Heart left ventricle (tissue), 16 donors: ENCODE measurements around the gene CAMK2D. TPM values are rescaled to one million over a fixed set of nuclear protein-coding genes. Genes with fewer than 3 reads are reported as not detected.

Experiments used
- ATAC-seq, 4 donors: fragments of 200-7000 bp; cut with Tn5 transposase; one replicate each; pipeline ENCODE4 v1.9.1; 2020 to 2022; ENCODE audit warnings: moderate library complexity in 4 of 4, mild to moderate bottlenecking in 3 of 4, moderate number of reproducible peaks in 1 of 4
- DNase-seq, 5 donors: peaks; one replicate each; pipeline ENCODE4 v3.0.0-alpha.2; 2020
- H3K27ac ChIP-seq, 12 donors: fragments of 200-600 bp; sonication (generic) in 4 of 12; one replicate each; pipeline versions ENCODE4 v1.5.0 to v1.8.0; 2016 to 2022; ENCODE audit warnings: mild to moderate bottlenecking in 2 of 12
- H3K27me3 ChIP-seq, 9 donors: fragments of 200-600 bp; sonication (generic) in 2 of 9; one replicate each; pipeline versions ENCODE4 v1.5.1 to v1.8.0; 2016 to 2022; ENCODE audit warnings: mild to moderate bottlenecking in 3 of 9
- H3K36me3 ChIP-seq, 9 donors: fragments of 200-600 bp; sonication (generic) in 2 of 9; one replicate each; pipeline versions ENCODE4 v1.5.0 to v1.8.0; 2018 to 2022; ENCODE audit warnings: mild to moderate bottlenecking in 2 of 9
- H3K4me1 ChIP-seq, 12 donors: fragments of 200-600 bp; sonication (generic) in 4 of 12; one replicate each; pipeline versions ENCODE4 v1.5.0 to v1.8.0; 2016 to 2022; ENCODE audit warnings: mild to moderate bottlenecking in 3 of 12
- H3K4me3 ChIP-seq, 12 donors: fragments of 200-600 bp; sonication (generic) in 4 of 12; one replicate each; pipeline versions ENCODE4 v1.5.0 to v1.8.0; 2017 to 2022; ENCODE audit warnings: mild to moderate bottlenecking in 9 of 12, moderate library complexity in 4 of 12
- H3K9me3 ChIP-seq, 12 donors: fragments of 200-600 bp; sonication (generic) in 4 of 12; one replicate each; pipeline versions ENCODE4 v1.5.0 to v1.8.0; 2016 to 2022; ENCODE audit warnings: mild to moderate bottlenecking in 1 of 12
- POLR2A ChIP-seq, 2 donors: fragments of 450-650 bp; IDR thresholded peaks; one replicate each; pipeline ENCODE4 v1.6.1; 2017; ENCODE audit warnings: antibody characterized with exemption in 2 of 2, mild to moderate bottlenecking in 2 of 2, moderate library complexity in 2 of 2
- WGBS, 4 donors: extraction: QIAGEN DNeasy Blood & Tissue Kit in 2 of 4; methylation state at CpG; one replicate each; pipeline versions ENCODE4 v1.1.5 to v1.1.7; 2013 to 2018; 5-methylcytosine and 5-hydroxymethylcytosine counted together
- intact Hi-C, 10 donors: fragments of 100-400 bp; cut with DNase I; formaldehyde crosslinking; loops; one replicate each; pipeline versions ENCODE4 v1.11.1 to v1.14.2; 2022
- polyA plus RNA-seq, 2 donors: library from polyadenylated mRNA; stranded (reverse); fragments of 200-250 nt; gene quantifications; one replicate each; pipeline ENCODE4 v1.2.3, GENCODE V29; 2013
- total RNA-seq, 9 donors: library from RNA; depleted of rRNA in 2 of 9; stranded (reverse); fragments of >200 nt in 2 of 9; fragmentation: NEBNext Ultra II Directional in 3 of 9; extraction: Animal tissue kit (Norgen Biotek cat#: 25700) in 3 of 9; gene quantifications; one replicate each; pipeline versions ENCODE4 v1.1.0 to v1.2.4, GENCODE V29; 2016 to 2023
- TF ChIP-seq, protein P1 (sequence below), 12 donors: fragments of 200-600 bp; sonication (generic) in 4 of 12; IDR thresholded peaks; one replicate each; pipeline versions ENCODE4 v1.5.0 to v1.8.0; 2018 to 2022; ENCODE audit warnings: antibody characterized with exemption in 12 of 12, mild to moderate bottlenecking in 5 of 12
- donor health status: ischemic (EF 13 %, LVEDD 7.1; RV severe dilation, severe dysfunction).
- donor health status: healthy with polysubstance abuse.
- donor health status: DM: no; HTN: yes; CAD: no.
- donor health status: DM: no; HTN: no; CAD: no.
- donor health status: ischemic (EF 25% LVEDD 6.9; RV normal size, moderate dysfunction).
- donor health status: ischemic (EF 25% LVEDD 5.7; RV mildly dilated, moderate dysfunction).
- donor health status: healthy.
- donor health status: DM: yes; HTN: yes; CAD: no.
- donor health status: ischemic (EF 35%, LVEDD 5.7; RV mildly dilated, moderate dysfunction).
- donor health status: nonischemic (EF 11% LVEDD 7.7; RV severe dilation, severe dysfunction).
- donor health status: DM: yes; HTN: yes; CAD: no.
- donor health status: PGD.
- donor health status: ischemic (EF 29% LVEDD 5.4; RV normal size, mild dysfunction).
- donor health status: nonischemic (EF 23%, LVEDD 6.1; RV moderate dilation, normal function).

The CAMK2D gene
- total and polyA plus RNA-seq, 11 donors, result 40.9 to 294 (median 215) TPM

DNA sequence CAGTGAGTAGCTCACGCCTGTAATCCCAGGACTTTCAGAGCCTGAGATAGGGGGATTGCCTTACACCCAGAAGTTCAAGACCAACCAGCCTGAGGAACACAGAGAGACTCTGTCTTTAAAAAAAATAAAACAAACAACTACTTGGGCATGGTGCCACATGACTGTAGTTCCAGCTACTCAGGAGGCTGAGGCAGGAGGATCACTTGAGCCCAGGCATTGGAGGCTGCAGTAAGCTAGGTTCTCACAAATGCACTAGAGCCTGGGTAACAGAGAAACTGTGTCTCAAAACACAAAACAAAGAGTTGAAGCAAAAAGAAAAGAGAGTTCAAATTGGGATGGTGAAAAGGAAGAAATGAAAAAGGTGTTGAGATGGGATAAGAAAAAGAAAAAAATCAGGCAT is 10.8 kb downstream of the CAMK2D start:
- no peaks in the 10 kb centered on the region for H3K27me3 ChIP-seq
- H3K36me3 ChIP-seq, result peaks cover 0 to 22% (median 14%) of the 10 kb centered on the region in 9 donors
- no peaks in the 10 kb centered on the region for H3K9me3 ChIP-seq
- 91 to 100% (median 95%) methylated on average over 1 of the region's 1 CpG for WGBS, 4 donors
- ATAC-seq (peak in 2 of 4 donors; percentile 29 to 30), DNase-seq (no peak)
- intact Hi-C loops, result loop anchor here in 2 of 10 donors (5.0 to 10.0 kb wide), 2 partner anchors 66 to 113 kb away; no protein-coding TSS in a partner anchor
- peaks cover 0 to 61% (median 26%) of the 10 kb centered on the region in 12 donors for H3K4me1 ChIP-seq
- no peak overlapping the region for H3K4me3 ChIP-seq
- TF ChIP-seq POLR2A (IDR thresholded peaks at IDR 0.05), result no peak
- TF ChIP-seq, protein P1, sequence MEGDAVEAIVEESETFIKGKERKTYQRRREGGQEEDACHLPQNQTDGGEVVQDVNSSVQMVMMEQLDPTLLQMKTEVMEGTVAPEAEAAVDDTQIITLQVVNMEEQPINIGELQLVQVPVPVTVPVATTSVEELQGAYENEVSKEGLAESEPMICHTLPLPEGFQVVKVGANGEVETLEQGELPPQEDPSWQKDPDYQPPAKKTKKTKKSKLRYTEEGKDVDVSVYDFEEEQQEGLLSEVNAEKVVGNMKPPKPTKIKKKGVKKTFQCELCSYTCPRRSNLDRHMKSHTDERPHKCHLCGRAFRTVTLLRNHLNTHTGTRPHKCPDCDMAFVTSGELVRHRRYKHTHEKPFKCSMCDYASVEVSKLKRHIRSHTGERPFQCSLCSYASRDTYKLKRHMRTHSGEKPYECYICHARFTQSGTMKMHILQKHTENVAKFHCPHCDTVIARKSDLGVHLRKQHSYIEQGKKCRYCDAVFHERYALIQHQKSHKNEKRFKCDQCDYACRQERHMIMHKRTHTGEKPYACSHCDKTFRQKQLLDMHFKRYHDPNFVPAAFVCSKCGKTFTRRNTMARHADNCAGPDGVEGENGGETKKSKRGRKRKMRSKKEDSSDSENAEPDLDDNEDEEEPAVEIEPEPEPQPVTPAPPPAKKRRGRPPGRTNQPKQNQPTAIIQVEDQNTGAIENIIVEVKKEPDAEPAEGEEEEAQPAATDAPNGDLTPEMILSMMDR (IDR thresholded peaks at IDR 0.05), result no peak
- H3K27ac ChIP-seq, result peak overlapping the region in 1 of 12 donors; percentile 13

DNA sequence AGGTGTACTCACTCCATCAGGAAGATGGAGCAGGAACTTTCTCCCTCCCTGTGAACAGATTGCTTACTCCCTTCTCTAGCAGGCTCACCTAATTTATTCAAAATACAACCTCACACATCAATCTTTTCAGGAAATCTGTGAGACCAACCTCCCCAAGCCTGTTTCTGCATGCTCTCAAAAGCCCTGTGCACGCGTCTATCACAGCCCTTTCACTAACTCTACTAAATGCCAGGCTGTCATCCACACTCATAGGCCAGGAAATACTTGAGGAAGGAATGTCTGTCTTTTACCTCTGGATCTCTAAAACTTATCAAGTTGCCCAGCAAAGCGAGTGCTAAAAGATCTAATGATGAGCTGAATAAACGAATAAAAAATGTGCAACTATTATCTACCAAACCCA is 11.2 kb downstream of the CAMK2D start:
- peak overlapping the region in 1 of 12 donors; percentile 13 for H3K27ac ChIP-seq
- no peak for DNase-seq
- peaks cover 0 to 61% (median 26%) of the 10 kb centered on the region in 12 donors for H3K4me1 ChIP-seq
- H3K9me3 ChIP-seq, result no peaks in the 10 kb centered on the region
- WGBS, 4 donors, result 57 to 73% (median 64%) methylated on average over 4 of the region's 4 CpGs
- H3K4me3 ChIP-seq, result no peak overlapping the region
- ATAC-seq, result peak in 3 of 4 donors; percentile 30 to 51 (median 39)
- intact Hi-C loops, result loop anchor here in 2 of 10 donors (5.0 to 10.0 kb wide), 2 partner anchors 65 to 113 kb away; no protein-coding TSS in a partner anchor
- TF ChIP-seq, protein P1 (IDR thresholded peaks at IDR 0.05), result no peak
- TF ChIP-seq POLR2A (IDR thresholded peaks at IDR 0.05), result no peak
- H3K27me3 ChIP-seq, result no peaks in the 10 kb centered on the region
- H3K36me3 ChIP-seq, result peaks cover 0 to 20% (median 14%) of the 10 kb centered on the region in 9 donors

DNA sequence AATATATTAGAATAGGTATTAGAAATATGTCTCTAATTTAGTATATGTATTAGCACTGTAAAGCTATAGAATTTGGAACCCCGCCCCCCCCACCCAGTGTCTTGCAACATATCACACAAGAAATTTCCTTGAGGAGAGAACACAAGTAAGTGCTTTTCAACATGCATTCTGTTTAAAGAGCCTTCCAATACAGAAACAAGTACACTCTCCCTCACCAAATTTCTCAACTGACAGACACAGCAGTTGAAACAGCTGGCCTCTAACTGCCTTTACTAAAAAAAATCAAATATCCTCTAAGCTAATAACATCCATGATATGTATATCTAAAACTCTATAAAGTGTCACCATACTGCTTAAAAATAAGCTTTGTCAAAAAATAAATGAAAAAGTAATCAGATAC is 12.4 kb downstream of the CAMK2D start:
- DNase-seq (no peak), ATAC-seq (no peak)
- intact Hi-C loops, result no loop called here
- WGBS, 4 donors, result 81 to 100% (median 94%) methylated on average over 1 of the region's 1 CpG
- Histone ChIP-seq H3K4me1 (peaks cover 0 to 60% (median 33%) of the 10 kb centered on the region in 12 donors), H3K9me3 (no peaks in the 10 kb centered on the region), H3K4me3 (no peak overlapping the region), H3K36me3 (peaks cover 0 to 18% (median 6%) of the 10 kb centered on the region in 9 donors), H3K27ac (no peak overlapping the region), H3K27me3 (no peaks in the 10 kb centered on the region)
- TF ChIP-seq, protein P1 (IDR thresholded peaks at IDR 0.05), result no peak
- TF ChIP-seq POLR2A (IDR thresholded peaks at IDR 0.05), result no peak

DNA sequence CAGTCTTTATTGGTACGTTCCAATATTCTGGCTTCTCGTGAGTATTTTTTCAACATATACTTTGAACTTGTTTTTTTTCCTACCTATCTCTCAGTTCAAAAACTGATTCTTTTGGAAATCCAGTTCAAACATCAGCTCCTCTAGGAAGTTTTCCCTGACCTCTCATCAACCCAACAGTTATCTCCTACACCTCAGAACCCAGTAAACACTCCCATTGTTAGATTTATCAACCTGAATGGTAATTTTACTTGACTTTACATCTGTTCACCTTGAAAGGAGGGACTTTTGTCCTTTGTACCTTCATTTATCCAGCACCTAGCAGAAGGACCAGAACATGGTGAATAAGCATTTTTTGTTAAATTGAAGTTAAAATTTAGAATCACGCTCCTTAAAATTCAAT is 13.6 kb downstream of the CAMK2D start:
- Histone ChIP-seq H3K27ac (no peak overlapping the region), H3K9me3 (no peaks in the 10 kb centered on the region), H3K4me1 (peaks cover 0 to 59% (median 33%) of the 10 kb centered on the region in 12 donors), H3K36me3 (peaks cover 0 to 18% (median 0%) of the 10 kb centered on the region in 9 donors), H3K4me3 (no peak overlapping the region), H3K27me3 (no peaks in the 10 kb centered on the region)
- 88 to 96% (median 95%) methylated on average over 3 of the region's 3 CpGs for WGBS, 4 donors
- DNase-seq, result no peak
- TF ChIP-seq, protein P1 (IDR thresholded peaks at IDR 0.05), result no peak
- no peak for TF ChIP-seq POLR2A (IDR thresholded peaks at IDR 0.05)
- intact Hi-C loops, result no loop called here
- ATAC-seq, result no peak
